B cell (primary cell): Measurements from ENCODE around the gene SELENOH. TPM values are rescaled to one million over a fixed set of nuclear protein-coding genes. Genes with fewer than 3 reads are reported as not detected.

Source experiments
- ATAC-seq: fragments of 200-7000 bp; cut with Tn5 transposase; one replicate; pipeline ENCODE4 v1.10.0; 2021; ENCODE audit warnings: low read depth, mild to moderate bottlenecking, moderate number of reproducible peaks, moderate library complexity
- CTCF ChIA-PET: fragments of 350-600 bp; sonication (Branson Sonifier 250); formaldehyde crosslinking; loops from one replicate; lab custom pipeline; 2021; ENCODE audit warnings: antibody characterized with exemption, inconsistent platforms; lab: Charles Lee
- POLR2A ChIA-PET: fragments of 350-600 bp; sonication (Branson Sonifier 250); formaldehyde crosslinking; loops from one replicate; lab custom pipeline; 2021; ENCODE audit warnings: antibody characterized with exemption; lab: Charles Lee
- DNase-seq: peaks from one replicate; pipeline ENCODE4 v3.0.0; 2013
- H2AFZ ChIP-seq: 2 replicates; pipeline ENCODE4 v1.6.1; 2012; ENCODE audit warnings: mild to moderate bottlenecking, low read depth, low read length; ENCODE audit not compliant: insufficient read depth, poor library complexity, severe bottlenecking
- H3K27ac ChIP-seq, 2 donors: 1 replicate in 1 of 2; 2 replicates in 1 of 2; pipeline ENCODE4 v1.5.1; 2012 to 2013; ENCODE audit warnings: low read length in 2 of 2, mild to moderate bottlenecking in 2 of 2, moderate library complexity in 1 of 2
- H3K27me3 ChIP-seq, 4 experiments: fragments of 200-600 bp in 1 of 4; sonication (generic) in 1 of 4; replicated peaks in 1 of 4; 1 replicate in 2 of 4; 2 replicates in 2 of 4; pipeline versions ENCODE4 v1.6.1 to v1.7.0; 2013 to 2016; ENCODE audit warnings: low read length in 3 of 4, mild to moderate bottlenecking in 2 of 4, mixed read lengths in 1 of 4, moderate library complexity in 1 of 4; ENCODE audit not compliant: insufficient read depth in 4 of 4, control insufficient read depth in 3 of 4; ENCODE audit errors: control extremely low read depth in 1 of 4
- H3K36me3 ChIP-seq, 2 experiments: replicated peaks in 1 of 2; 1 replicate in 1 of 2; 2 replicates in 1 of 2; pipeline versions ENCODE4 v1.6.1 to v1.7.1; 2013; ENCODE audit warnings: low read length in 1 of 2; ENCODE audit not compliant: insufficient read depth in 2 of 2, control insufficient read depth in 1 of 2; ENCODE audit errors: control extremely low read depth in 1 of 2, extremely low read depth in 1 of 2
- H3K4me1 ChIP-seq, 2 donors: fragments of 200-600 bp in 1 of 2; sonication (generic) in 1 of 2; 1 replicate in 1 of 2; 2 replicates in 1 of 2; pipeline versions ENCODE4 v1.5.1 to v1.6.1; 2013 to 2017; ENCODE audit warnings: low read length in 2 of 2; ENCODE audit not compliant: control insufficient read depth in 2 of 2, insufficient read depth in 2 of 2
- H3K4me2 ChIP-seq: replicated peaks from 2 replicates; pipeline ENCODE3; 2012; ENCODE audit warnings: mild to moderate bottlenecking, low read depth, low read length; ENCODE audit not compliant: poor library complexity, severe bottlenecking
- H3K4me3 ChIP-seq, 5 experiments: fragments of 200-600 bp in 1 of 5; sonication (generic) in 1 of 5; 1 replicate in 3 of 5; 2 replicates in 2 of 5; pipeline versions ENCODE4 v1.5.1 to v1.7.0; 2011 to 2016; ENCODE audit warnings: low read length in 4 of 5, mild to moderate bottlenecking in 4 of 5, low read depth in 2 of 5, control low read depth in 1 of 5, moderate library complexity in 1 of 5; ENCODE audit not compliant: insufficient read depth in 1 of 5; ENCODE audit errors: control extremely low read depth in 1 of 5, extremely low read depth in 1 of 5
- H3K79me2 ChIP-seq: fragments of 200-600 bp; sonication (generic); one replicate; pipeline ENCODE4 v1.6.0; 2016; ENCODE audit warnings: low read length; ENCODE audit not compliant: control insufficient read depth, insufficient read depth
- H3K9ac ChIP-seq: fragments of 200-600 bp; sonication (generic); 2 replicates; pipeline ENCODE4 v1.6.1; 2017; ENCODE audit warnings: mild to moderate bottlenecking, low read length, moderate library complexity
- H3K9me3 ChIP-seq, 3 donors: one replicate each; pipeline versions ENCODE4 v1.6.1 to v1.7.1; 2013; ENCODE audit warnings: low read length in 2 of 3; ENCODE audit not compliant: control insufficient read depth in 2 of 3, insufficient read depth in 1 of 3; ENCODE audit errors: control extremely low read depth in 1 of 3
- H4K20me1 ChIP-seq: 2 replicates; pipeline ENCODE4 v1.6.0; 2012; ENCODE audit warnings: mild to moderate bottlenecking, low read length; ENCODE audit not compliant: insufficient read depth, control insufficient read depth, poor library complexity, severe bottlenecking
- H3K27ac Mint-ChIP-seq: one replicate; pipeline ENCODE4 v1.8.0; 2021; ENCODE audit warnings: mixed read lengths
- H3K27me3 Mint-ChIP-seq: one replicate; pipeline ENCODE4 v1.8.0; 2021; ENCODE audit warnings: mixed read lengths
- H3K4me1 Mint-ChIP-seq: one replicate; pipeline ENCODE4 v1.8.0; 2021; ENCODE audit warnings: mixed read lengths
- H3K4me3 Mint-ChIP-seq: one replicate; pipeline ENCODE4 v1.8.0; 2021; ENCODE audit warnings: mixed read lengths
- H3K9me3 Mint-ChIP-seq: one replicate; pipeline ENCODE4 v1.8.0; 2022; ENCODE audit warnings: mixed read lengths; ENCODE audit not compliant: insufficient read depth
- CTCF ChIP-seq: fragments of 200-600 bp; IDR thresholded peaks from one replicate; pipeline ENCODE4 v1.8.0; 2022; ENCODE audit warnings: antibody characterized with exemption, mild to moderate bottlenecking
- EZH2 ChIP-seq: IDR thresholded peaks from 2 replicates; pipeline ENCODE4 v1.6.1; 2012; ENCODE audit warnings: borderline replicate concordance, low read depth, mild to moderate bottlenecking, moderate library complexity, low read length; ENCODE audit not compliant: insufficient read depth, poor library complexity, severe bottlenecking
- WGBS: methylation state at CpG from one replicate; pipeline ENCODE4 v1.1.5; 2013; ENCODE audit warnings: missing lambda C conversion rate; ENCODE audit not compliant: insufficient coverage; 5-methylcytosine and 5-hydroxymethylcytosine counted together
- intact Hi-C: fragments of 100-400 bp; cut with micrococcal nuclease; formaldehyde crosslinking; loops from one replicate; pipeline ENCODE4 v1.10.0; 2022
- polyA plus RNA-seq: library from polyadenylated mRNA; depleted of rRNA; stranded (reverse); fragments of >200 nt; gene quantifications from 2 replicates; pipeline ENCODE4 v1.2.3, GENCODE V29; 2012
- total RNA-seq, 2 donors: library from RNA; stranded (reverse); fragments of 120-200 nt in 1 of 2; gene quantifications; 1 replicate in 1 of 2; 2 replicates in 1 of 2; pipeline versions ENCODE4 v1.2.3 to v1.2.4, GENCODE V29; 2013 to 2022

SELENOH gene
- total and polyA plus RNA-seq, 2 donors (not counting 1 experiment from before 2014, with no cell fraction given), result 147 to 196 TPM

- H3K79me2 ChIP-seq, result peaks cover 76% of the 10 kb centered on the region
- H3K4me1 ChIP-seq, result peaks cover 21 to 28% of the 10 kb centered on the region in 2 donors
- WGBS, result 93% methylated on average over 5 of the region's 5 CpGs
- TF ChIP-seq EZH2 (no peak), CTCF (no peak)
- Mint-ChIP-seq H3K4me3 (no peak overlapping the region), H3K27ac (no peak overlapping the region), H3K4me1 (peaks cover 42% of the 10 kb centered on the region), H3K9me3 (no peaks in the 10 kb centered on the region), H3K27me3 (no peaks in the 10 kb centered on the region)
- H4K20me1 ChIP-seq, result peaks cover 14% of the 10 kb centered on the region
- peaks cover 0 to 3% of the 10 kb centered on the region in 2 experiments for H3K36me3 ChIP-seq
- intact Hi-C loops, result no loop called here
- H3K4me2 ChIP-seq, result no peak overlapping the region
- H2AFZ ChIP-seq, result no peak overlapping the region
- H3K9me3 ChIP-seq, result no peaks in the 10 kb centered on the region
- ATAC-seq (no peak), DNase-seq (no peak)
- H3K27ac ChIP-seq, result no peak overlapping the region
- ChIA-PET CTCF (interaction anchor here (0.7 to 2.0 kb wide), 6 partner anchors 30 to 180 kb away, joined by 3 to 8 read pairs (median 3); partner anchors contain the start of gene TIMM10), POLR2A (interaction anchor here (0.6 kb wide), 1 partner anchor 15 kb away, joined by 3 read pairs; no protein-coding TSS in a partner anchor)
- no peaks in the 10 kb centered on the region for H3K27me3 ChIP-seq
- no peak overlapping the region for H3K4me3 ChIP-seq
- no peak overlapping the region for H3K9ac ChIP-seq
Observed at GRCh38 chr11:57709802-57710367, 31.4 kb upstream of the SELENOH start.
